OCI-LY1 (cell line): ENCODE data around the gene CCDC68.

Experiments
- CTCF ChIP-seq: fragments of 200-600 bp; sonication (generic), shearing (Covaris generic); IDR thresholded peaks from 2 replicates; pipeline ENCODE4 v1.5.1; 2017; ENCODE audit warnings: mild to moderate bottlenecking, antibody characterized with exemption, low read length, moderate library complexity, mixed read lengths
- EZH2 ChIP-seq: fragments of 200-600 bp; sonication (generic), shearing (Covaris generic); IDR thresholded peaks from 2 replicates; pipeline ENCODE4 v1.8.0; 2017; ENCODE audit warnings: borderline replicate concordance, mixed run types, mild to moderate bottlenecking, antibody characterized with exemption, low read length, moderate library complexity, mixed read lengths

GRCh38 chr18:54856105-54856646 lies 103.1 kb downstream of the CCDC68 start:
- TF ChIP-seq CTCF (no peak), EZH2 (no peak)
